Lower leg skin (tissue), 3 donors: ENCODE data around the gene TASP1.

ENCODE experiments used
- CTCF ChIP-seq, 3 donors: fragments of 450-650 bp; IDR thresholded peaks; one replicate each; pipeline ENCODE4 v1.5.1; 2016; ENCODE audit warnings: antibody characterized with exemption in 3 of 3, mild to moderate bottlenecking in 3 of 3, moderate library complexity in 2 of 3
- POLR2A ChIP-seq, 2 donors: fragments of 450-650 bp; IDR thresholded peaks; one replicate each; pipeline ENCODE4 v1.6.1; 2016 to 2017; ENCODE audit warnings: antibody characterized with exemption in 2 of 2, mild to moderate bottlenecking in 1 of 2, moderate library complexity in 1 of 2

DNA sequence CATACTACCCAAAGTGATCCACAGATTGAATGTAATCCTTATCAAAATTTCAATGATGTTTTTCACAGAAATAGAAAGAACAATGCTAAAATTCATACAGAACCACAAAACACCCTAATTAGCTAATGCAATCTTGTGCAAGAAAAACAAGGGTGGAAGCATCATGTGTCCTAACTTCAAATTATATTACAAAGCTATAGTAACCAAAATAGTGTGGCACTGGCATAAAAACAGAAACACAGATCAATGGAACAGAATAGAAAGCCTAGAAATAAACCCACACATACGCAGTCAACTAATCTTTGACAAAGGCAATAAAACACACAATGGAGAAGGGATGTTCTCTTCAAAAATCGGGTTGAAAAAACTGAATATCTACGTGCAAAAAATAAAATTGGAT lies 131.1 kb downstream of the TASP1 start:
- TF ChIP-seq CTCF (IDR thresholded peaks at IDR 0.05) (no peak), POLR2A (IDR thresholded peaks at IDR 0.05) (no peak)
